Hematopoietic multipotent progenitor cell treated with erythropoietin and hydrocortisone succinate and interleukin-3 and kit ligand, for 15 days (in vitro differentiated cells): ENCODE results near the gene PBX3.
"Not testable (repeated sequence)": the region's sequence is repeated elsewhere in the genome, so short reads cannot be mapped to it uniquely, and the experiment has no call there.

ENCODE experiments used
- DNase-seq: peaks from one replicate; pipeline ENCODE4 v3.0.0-alpha.2; 2015; ENCODE audit warnings: low spot score

Gene PBX3

GRCh38 chr9:125749287-125749935, 2.2 kb downstream of the PBX3 start:
- no peak for DNase-seq

GRCh38 chr9:125749951-125750626, 2.9 kb downstream of the PBX3 start:
- no peak for DNase-seq

GRCh38 chr9:125750627-125751011, 3.4 kb downstream of the PBX3 start:
- DNase-seq: no peak

- no peak for DNase-seq
Measured at GRCh38 chr9:125752070-125752628, 5.0 kb downstream of the PBX3 start.

GRCh38 chr9:125754096-125754495, 6.9 kb downstream of the PBX3 start:
- DNase-seq: no peak

GRCh38 chr9:125755340-125755739, 8.2 kb downstream of the PBX3 start:
- DNase-seq: no peak

- DNase-seq: no peak
Measured at GRCh38 chr9:125756518-125756917, 9.3 kb downstream of the PBX3 start.

GRCh38 chr9:125757834-125758233, 10.7 kb downstream of the PBX3 start:
- DNase-seq: no peak

GRCh38 chr9:125758986-125759763, 12.0 kb downstream of the PBX3 start:
- no peak for DNase-seq

GRCh38 chr9:125759764-125760129, 12.6 kb downstream of the PBX3 start:
- DNase-seq: no peak

GRCh38 chr9:125760537-125760936, 13.4 kb downstream of the PBX3 start:
- no peak for DNase-seq

GRCh38 chr9:125761676-125762450, 14.7 kb downstream of the PBX3 start:
- no peak for DNase-seq

- DNase-seq: no peak
Measured at GRCh38 chr9:125763394-125763801, 16.2 kb downstream of the PBX3 start.

GRCh38 chr9:125764198-125764597, 17.0 kb downstream of the PBX3 start:
- no peak for DNase-seq

- no peak for DNase-seq
Measured at GRCh38 chr9:125766468-125767221, 19.5 kb downstream of the PBX3 start.

- no peak for DNase-seq
Measured at GRCh38 chr9:125767349-125767748, 20.2 kb downstream of the PBX3 start.

- DNase-seq: no peak
Measured at GRCh38 chr9:125768803-125769202, 21.6 kb downstream of the PBX3 start.

GRCh38 chr9:125771037-125771436, 23.9 kb downstream of the PBX3 start:
- no peak for DNase-seq

GRCh38 chr9:125772740-125773139, 25.6 kb downstream of the PBX3 start:
- DNase-seq: no peak

GRCh38 chr9:125774106-125774505, 26.9 kb downstream of the PBX3 start:
- DNase-seq: no peak

GRCh38 chr9:125776789-125777188, 29.6 kb downstream of the PBX3 start:
- not testable (repeated sequence) for DNase-seq
